HepG2 (cell line): ENCODE data around the gene GLE1. TPM values are rescaled to one million over a fixed set of nuclear protein-coding genes. Genes with fewer than 3 reads are reported as not detected.
A peak's percentile ranks its signal among the peaks of the same experiment; 100 is the strongest.

Experiments used
- CSRNP1 ChIP-seq: sonication (generic); formaldehyde crosslinking; IDR thresholded peaks from 2 replicates; pipeline ENCODE4 v1.8.1; 2023; ENCODE audit warnings: mild to moderate bottlenecking, missing genetic modification reagents
- HIVEP1 ChIP-seq: sonication (generic); formaldehyde crosslinking; IDR thresholded peaks from 2 replicates; pipeline ENCODE4 v1.4.0; 2020; ENCODE audit warnings: mild to moderate bottlenecking, missing genetic modification reagents
- JDP2 ChIP-seq: sonication (generic); formaldehyde crosslinking; IDR thresholded peaks from 2 replicates; pipeline ENCODE4 v1.8.1; 2022; ENCODE audit warnings: missing genetic modification reagents, borderline replicate concordance
- NFRKB ChIP-seq: fragments of 450-650 bp; IDR thresholded peaks from 2 replicates; pipeline ENCODE4 v1.6.1; 2017
- SNAPC5 ChIP-seq: sonication (generic); formaldehyde crosslinking; IDR thresholded peaks from 2 replicates; pipeline ENCODE4 v1.8.1; 2023; ENCODE audit warnings: mild to moderate bottlenecking, missing genetic modification reagents, borderline replicate concordance
- SOX6 ChIP-seq, 2 experiments: fragments of 450-650 bp in 1 of 2; sonication (generic) in 1 of 2; formaldehyde crosslinking in 1 of 2; IDR thresholded peaks; 2 replicates each; pipeline versions ENCODE4 v1.4.0 to v1.6.1; 2017 to 2020; ENCODE audit warnings: antibody characterized with exemption in 1 of 2, mild to moderate bottlenecking in 1 of 2, missing genetic modification reagents in 1 of 2
- TBX2 ChIP-seq: sonication (generic); formaldehyde crosslinking; IDR thresholded peaks from 2 replicates; pipeline ENCODE4 v1.5.0; 2020; ENCODE audit warnings: missing genetic modification reagents, mild to moderate bottlenecking, borderline replicate concordance
- TFAP4 ChIP-seq: sonication (generic); IDR thresholded peaks from 2 replicates; pipeline ENCODE4 v1.6.1; 2016; ENCODE audit warnings: low read depth, borderline replicate concordance
- ZBTB21 ChIP-seq: sonication (generic); formaldehyde crosslinking; IDR thresholded peaks from 2 replicates; pipeline ENCODE4 v1.4.0; 2020; ENCODE audit warnings: missing genetic modification reagents
- ZBTB44 ChIP-seq: sonication (generic); formaldehyde crosslinking; IDR thresholded peaks from 2 replicates; pipeline ENCODE4 v1.4.0; 2020; ENCODE audit warnings: missing genetic modification reagents
- ZFX ChIP-seq: sonication (generic); formaldehyde crosslinking; IDR thresholded peaks from 2 replicates; pipeline ENCODE4 v1.4.0; 2020; ENCODE audit warnings: mild to moderate bottlenecking, low read depth, missing genetic modification reagents, moderate library complexity
- ZKSCAN8 ChIP-seq: IDR thresholded peaks from 2 replicates; pipeline ENCODE4 v1.6.1; 2016; ENCODE audit warnings: borderline replicate concordance, missing genetic modification reagents, missing compliant biosample characterization
- ZNF142 ChIP-seq: sonication (generic); formaldehyde crosslinking; IDR thresholded peaks from 2 replicates; pipeline ENCODE4 v1.4.0; 2020; ENCODE audit warnings: missing genetic modification reagents
- ZNF205 ChIP-seq: IDR thresholded peaks from 2 replicates; pipeline ENCODE4 v1.6.1; 2018; ENCODE audit warnings: missing biosample characterization, missing genetic modification reagents
- ZNF367 ChIP-seq: sonication (generic); formaldehyde crosslinking; IDR thresholded peaks from 2 replicates; pipeline ENCODE4 v1.4.0; 2020; ENCODE audit warnings: missing genetic modification reagents, borderline replicate concordance
- ZNF773 ChIP-seq: sonication (generic); formaldehyde crosslinking; IDR thresholded peaks from 2 replicates; pipeline ENCODE4 v1.4.0; 2020; ENCODE audit warnings: missing genetic modification reagents, borderline replicate concordance
- ZNF781 ChIP-seq: sonication (generic); formaldehyde crosslinking; IDR thresholded peaks from 2 replicates; pipeline ENCODE4 v1.5.1; 2020; ENCODE audit warnings: borderline replicate concordance, mild to moderate bottlenecking, missing genetic modification reagents; ENCODE audit errors: not compliant biosample characterization
- polyA plus RNA-seq, 8 experiments: library from polyadenylated mRNA; depleted of rRNA in 3 of 8; stranded (reverse) in 7 of 8; unstranded in 1 of 8; fragments of >200 nt; fragmentation: Illumina TruSeq in 4 of 8; extraction: Trizol in 4 of 8; gene quantifications; 2 replicates each; pipeline versions ENCODE4 v1.2.1 to v1.2.3, GENCODE V29; 2011 to 2016; ENCODE audit warnings: low read depth in 4 of 8, missing spikeins in 1 of 8, mixed read lengths in 1 of 8; ENCODE audit not compliant: insufficient read depth in 1 of 8
- total RNA-seq, 5 experiments: library from RNA; depleted of rRNA; stranded (reverse); fragments of >200 nt; fragmentation: Illumina TruSeq; extraction: Trizol; gene quantifications; 2 replicates each; pipeline ENCODE4 v1.2.3, GENCODE V29; 2016; ENCODE audit warnings: low read depth in 1 of 5

GLE1 gene
- total and polyA plus RNA-seq, 2 of the 13 experiments (the other 11 are each of a cell fraction or from before 2014, with no cell fraction given): 14.7 to 28.8 TPM

- TF ChIP-seq ZNF142: no peak
- no peak for TF ChIP-seq ZNF781 (CRISPR knock-in tag)
- no peak for TF ChIP-seq ZKSCAN8 (CRISPR knock-in tag)
- TF ChIP-seq ZFX (CRISPR knock-in tag): no peak
- TF ChIP-seq TBX2 (CRISPR knock-in tag): peak; percentile 37
- no peak for TF ChIP-seq ZBTB44 (CRISPR knock-in tag)
- TF ChIP-seq TFAP4: no peak
- no peak for TF ChIP-seq HIVEP1 (CRISPR knock-in tag)
- TF ChIP-seq SNAPC5: no peak
- TF ChIP-seq ZNF773 (CRISPR knock-in tag): no peak
- TF ChIP-seq CSRNP1 (CRISPR knock-in tag): no peak
- no peak for TF ChIP-seq NFRKB
- no peak for TF ChIP-seq SOX6 (IDR thresholded peaks at IDR 0.05)
- no peak for TF ChIP-seq SOX6 (CRISPR knock-in tag; IDR thresholded peaks at IDR 0.05)
- no peak for TF ChIP-seq ZNF205 (CRISPR knock-in tag)
- TF ChIP-seq JDP2 (CRISPR knock-in tag): no peak
- TF ChIP-seq ZBTB21: no peak
- TF ChIP-seq ZNF367 (CRISPR knock-in tag): no peak
These were observed 54.2 kb downstream of the GLE1 start (continued) for GRCh38 chr9:128558431-128559310.
